22Rv1 (cell line): Measurements from ENCODE around the gene EPGN.

ENCODE experiments used
- H3K27ac ChIP-seq: fragments of 450-650 bp; 2 replicates; pipeline ENCODE4 v1.5.1; 2017
- CTCF ChIP-seq: fragments of 450-650 bp; IDR thresholded peaks from 2 replicates; pipeline ENCODE4 v1.5.1; 2017; ENCODE audit warnings: mild to moderate bottlenecking
- ZFX ChIP-seq: fragments of 450-650 bp; IDR thresholded peaks from 2 replicates; pipeline ENCODE4 v1.6.1; 2017; ENCODE audit warnings: antibody characterized with exemption, borderline replicate concordance

EPGN gene

DNA sequence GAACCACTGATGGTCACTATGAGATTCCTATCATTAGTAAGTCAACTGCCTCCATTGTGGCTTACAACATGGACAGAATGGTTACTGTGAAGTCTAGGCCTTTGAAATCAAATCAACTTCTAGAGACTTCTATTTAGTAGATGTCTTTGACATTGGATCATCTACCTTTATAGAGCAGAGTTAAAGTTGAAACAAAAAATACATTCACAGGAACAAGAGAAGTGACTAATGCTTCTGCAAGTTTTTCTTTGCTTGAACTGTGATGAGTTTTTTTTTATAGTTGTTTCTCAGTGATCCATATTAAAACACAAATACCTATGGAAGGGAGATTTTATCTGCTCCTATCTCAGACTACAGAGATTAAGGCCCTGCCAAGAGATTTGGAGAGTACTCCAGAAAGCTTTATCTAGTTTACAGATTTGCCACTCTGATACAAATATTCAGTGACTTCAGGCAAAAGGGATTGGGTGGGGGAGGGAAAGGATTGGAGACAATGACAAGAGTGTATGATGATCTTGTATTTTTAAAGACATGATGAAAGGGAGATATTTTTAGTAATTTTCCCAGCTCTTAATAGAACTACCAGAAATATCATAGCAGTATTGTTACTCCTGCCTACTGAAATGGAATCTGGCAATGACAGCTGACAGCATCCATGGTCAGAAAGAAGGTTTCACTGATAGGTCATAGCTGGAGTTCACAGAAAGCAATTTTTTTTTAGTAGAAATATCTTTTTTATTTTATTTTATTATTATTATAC, 16.0 kb upstream of the EPGN start:
- H3K27ac ChIP-seq: no peak overlapping the region
- TF ChIP-seq ZFX (no peak), CTCF (no peak)

DNA sequence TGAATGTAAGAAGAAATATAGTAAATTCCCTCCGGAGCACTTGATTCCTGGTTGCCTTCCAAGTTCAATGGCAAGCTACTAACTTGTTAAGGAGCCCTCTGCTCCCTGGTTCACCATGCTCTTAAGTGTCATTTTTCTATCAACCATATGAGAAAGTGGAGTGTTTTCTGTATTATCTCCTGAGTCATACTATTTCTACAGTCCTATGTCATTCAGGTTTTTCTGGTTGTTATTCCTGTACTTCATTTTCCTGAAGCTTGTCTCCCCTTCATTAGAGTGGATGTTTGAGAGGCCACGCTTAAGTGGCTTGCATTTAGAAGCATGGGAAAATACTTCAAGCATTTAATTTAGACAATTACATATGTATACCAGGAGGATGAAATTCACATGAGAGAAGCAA, 14.7 kb upstream of the EPGN start:
- TF ChIP-seq CTCF: no peak
- TF ChIP-seq ZFX: no peak
- H3K27ac ChIP-seq: no peak overlapping the region

DNA sequence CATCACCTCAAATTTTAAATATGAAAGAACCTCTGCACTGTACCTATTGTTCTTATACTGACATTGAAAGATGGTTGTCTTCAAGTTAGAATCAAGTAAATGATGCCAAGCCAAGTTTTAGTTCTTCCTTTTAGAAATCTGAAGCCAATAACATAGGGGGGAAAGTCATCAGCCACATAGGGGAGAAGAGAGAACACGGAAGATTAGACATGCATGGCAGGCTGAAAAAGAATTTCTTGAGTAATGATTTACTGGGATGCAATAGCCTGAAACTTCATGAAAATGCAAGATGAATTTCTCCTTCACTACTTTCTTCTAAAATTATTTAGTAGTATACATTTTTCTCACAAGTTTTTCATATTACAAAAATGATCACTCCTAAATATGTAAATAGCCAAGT, 13.6 kb upstream of the EPGN start:
- TF ChIP-seq ZFX: no peak
- no peak for TF ChIP-seq CTCF
- no peak overlapping the region for H3K27ac ChIP-seq

- H3K27ac ChIP-seq: no peak overlapping the region
- no peak for TF ChIP-seq ZFX
- TF ChIP-seq CTCF: no peak
These were observed 10.7 kb upstream of the EPGN start for GRCh38 chr4:74297539-74297938.

- no peak overlapping the region for H3K27ac ChIP-seq
- TF ChIP-seq CTCF: no peak
- no peak for TF ChIP-seq ZFX
These were observed 4.1 kb upstream of the EPGN start for GRCh38 chr4:74304095-74304625.

DNA sequence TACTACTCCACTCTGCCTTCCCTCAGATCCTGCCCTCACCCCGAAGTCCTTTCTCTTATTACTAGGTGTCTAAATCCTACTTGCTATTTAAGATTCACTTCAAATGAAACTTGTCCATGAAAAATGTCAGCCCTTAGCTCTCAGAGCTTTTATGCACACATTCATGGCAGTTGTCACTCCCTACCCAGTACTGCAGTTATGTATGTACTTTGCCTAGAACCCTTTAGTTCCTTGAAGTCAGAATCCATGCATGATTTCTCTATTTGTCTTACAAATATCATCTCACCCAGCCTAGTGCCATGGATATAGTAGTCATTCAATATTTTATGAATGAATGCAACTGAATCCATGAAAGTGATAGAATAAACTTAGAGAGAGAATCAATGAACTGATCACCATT, 3.3 kb upstream of the EPGN start:
- H3K27ac ChIP-seq: no peak overlapping the region
- TF ChIP-seq CTCF: no peak
- no peak for TF ChIP-seq ZFX

GRCh38 chr4:74307170-74307569, 1.1 kb upstream of the EPGN start:
- no peak overlapping the region for H3K27ac ChIP-seq
- no peak for TF ChIP-seq CTCF
- no peak for TF ChIP-seq ZFX
